Epithelial cell of proximal tubule (primary cell): ENCODE results near the gene MRRF. TPM values are rescaled to one million over a fixed set of nuclear protein-coding genes. Genes with fewer than 3 reads are reported as not detected.
"Not testable (repeated sequence)": the region's sequence is repeated elsewhere in the genome, so short reads cannot be mapped to it uniquely, and the experiment has no call there.

Experiments used
- DNase-seq: peaks from one replicate; pipeline ENCODE4 v3.0.0-alpha.2; 2011; ENCODE audit warnings: low read depth
- H3K4me3 ChIP-seq: 2 replicates; pipeline ENCODE4 v1.5.1; 2011; ENCODE audit warnings: low read depth, mild to moderate bottlenecking, low read length
- total RNA-seq: library from RNA; depleted of rRNA; stranded (reverse); fragments of >200 nt; gene quantifications from 2 replicates; pipeline ENCODE4 v1.2.3, GENCODE V29; 2015
- TF ChIP-seq, protein P1 (sequence below): conservative IDR thresholded peaks from 2 replicates; pipeline ENCODE4 v1.5.1; 2012; ENCODE audit warnings: low read depth, mild to moderate bottlenecking, low read length

Gene MRRF
- total RNA-seq, 1 donor from 2014 or later: 27.3 TPM

DNA sequence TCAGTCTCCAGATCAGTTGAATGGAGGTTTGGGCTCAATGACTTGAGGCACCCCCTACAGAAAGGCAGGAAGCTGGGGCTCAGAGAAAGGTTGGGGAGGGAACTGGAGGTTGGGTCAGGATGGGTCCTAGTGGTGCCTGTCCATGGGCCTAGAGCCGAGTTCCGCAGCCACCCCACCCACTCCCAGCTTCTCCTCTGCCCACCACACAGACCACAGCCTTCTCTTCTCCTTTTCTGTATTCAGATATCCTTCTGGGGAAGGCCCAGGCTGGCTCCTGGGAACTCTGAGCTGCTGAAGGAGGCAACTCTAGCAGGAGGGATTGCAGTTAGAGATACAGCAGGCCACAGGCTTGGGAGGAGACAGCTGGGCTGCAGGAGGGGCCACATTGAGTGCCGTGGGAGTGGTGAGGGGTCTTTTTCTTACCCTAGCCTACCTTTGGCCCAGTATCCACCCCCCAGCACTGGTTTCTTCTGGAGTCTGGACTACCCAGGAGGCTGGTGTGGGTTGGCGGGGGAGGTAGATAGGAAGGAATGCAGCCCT is 90.7 kb downstream of the MRRF start:
- no peak for DNase-seq
- H3K4me3 ChIP-seq: no peak overlapping the region
- TF ChIP-seq, protein P1, sequence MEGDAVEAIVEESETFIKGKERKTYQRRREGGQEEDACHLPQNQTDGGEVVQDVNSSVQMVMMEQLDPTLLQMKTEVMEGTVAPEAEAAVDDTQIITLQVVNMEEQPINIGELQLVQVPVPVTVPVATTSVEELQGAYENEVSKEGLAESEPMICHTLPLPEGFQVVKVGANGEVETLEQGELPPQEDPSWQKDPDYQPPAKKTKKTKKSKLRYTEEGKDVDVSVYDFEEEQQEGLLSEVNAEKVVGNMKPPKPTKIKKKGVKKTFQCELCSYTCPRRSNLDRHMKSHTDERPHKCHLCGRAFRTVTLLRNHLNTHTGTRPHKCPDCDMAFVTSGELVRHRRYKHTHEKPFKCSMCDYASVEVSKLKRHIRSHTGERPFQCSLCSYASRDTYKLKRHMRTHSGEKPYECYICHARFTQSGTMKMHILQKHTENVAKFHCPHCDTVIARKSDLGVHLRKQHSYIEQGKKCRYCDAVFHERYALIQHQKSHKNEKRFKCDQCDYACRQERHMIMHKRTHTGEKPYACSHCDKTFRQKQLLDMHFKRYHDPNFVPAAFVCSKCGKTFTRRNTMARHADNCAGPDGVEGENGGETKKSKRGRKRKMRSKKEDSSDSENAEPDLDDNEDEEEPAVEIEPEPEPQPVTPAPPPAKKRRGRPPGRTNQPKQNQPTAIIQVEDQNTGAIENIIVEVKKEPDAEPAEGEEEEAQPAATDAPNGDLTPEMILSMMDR: no peak

DNA sequence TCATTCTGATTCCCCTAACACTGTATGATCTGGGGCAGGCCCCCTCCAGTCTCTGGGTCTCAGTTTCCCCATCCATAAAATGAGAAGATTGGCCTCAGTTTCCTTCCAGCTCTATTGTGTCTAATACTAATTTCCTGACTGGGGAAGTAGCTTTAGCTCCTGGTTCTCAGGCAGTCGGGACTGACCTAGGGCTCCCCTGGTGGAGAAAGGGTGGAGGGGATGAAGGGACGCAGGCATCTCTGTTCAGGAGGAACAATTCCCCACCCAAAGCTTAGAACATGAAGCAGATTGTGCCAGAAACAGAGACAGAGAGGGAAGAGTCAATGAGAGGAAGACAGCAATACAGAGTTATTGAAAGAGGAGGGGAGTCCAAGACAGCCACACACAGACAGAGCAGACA is 91.9 kb downstream of the MRRF start:
- H3K4me3 ChIP-seq: no peak overlapping the region
- TF ChIP-seq, protein P1: peak; percentile 51
- no peak for DNase-seq

DNA sequence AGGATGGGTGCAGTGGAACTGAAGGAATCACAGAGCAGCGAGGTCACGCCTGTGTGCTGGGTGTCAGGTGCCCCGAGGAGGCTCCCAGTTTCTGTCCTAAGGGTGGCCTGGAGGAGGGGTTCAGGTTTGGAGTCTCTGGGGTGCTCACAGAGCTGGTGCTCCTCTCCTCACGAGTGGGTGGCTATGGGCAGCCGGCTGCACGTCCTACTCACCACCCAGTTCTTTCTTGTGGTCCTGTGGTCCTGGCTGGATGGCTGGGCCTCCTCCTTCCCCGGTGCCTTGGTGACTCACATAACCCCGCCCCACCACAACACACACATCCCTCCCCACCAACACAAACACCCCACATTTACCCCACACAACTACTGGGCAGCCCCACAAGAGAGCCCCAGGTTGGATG is 96.2 kb downstream of the MRRF start:
- no peak for DNase-seq
- TF ChIP-seq, protein P1: no peak
- H3K4me3 ChIP-seq: no peak overlapping the region

DNA sequence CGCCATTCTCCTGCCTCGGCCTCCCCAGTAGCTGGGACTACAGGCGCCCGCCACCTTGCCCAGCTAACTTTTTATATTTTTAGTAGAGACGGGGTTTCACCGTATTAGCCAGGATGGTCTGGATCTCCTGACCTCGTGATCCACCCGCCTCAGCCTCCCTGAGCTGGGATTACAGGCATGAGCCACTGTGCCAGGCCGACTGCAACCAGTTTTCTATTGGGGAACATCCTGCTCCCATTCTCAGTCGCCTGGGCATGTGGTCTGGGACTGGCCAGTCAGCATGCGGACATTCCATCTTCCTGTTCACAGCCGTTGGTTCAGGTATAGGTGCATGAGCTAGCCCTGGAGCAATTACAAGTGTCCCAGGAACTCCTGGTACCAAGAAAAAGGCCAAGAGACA is 98.4 kb downstream of the MRRF start:
- DNase-seq, H3K4me3 ChIP-seq: not testable (repeated sequence)

DNA sequence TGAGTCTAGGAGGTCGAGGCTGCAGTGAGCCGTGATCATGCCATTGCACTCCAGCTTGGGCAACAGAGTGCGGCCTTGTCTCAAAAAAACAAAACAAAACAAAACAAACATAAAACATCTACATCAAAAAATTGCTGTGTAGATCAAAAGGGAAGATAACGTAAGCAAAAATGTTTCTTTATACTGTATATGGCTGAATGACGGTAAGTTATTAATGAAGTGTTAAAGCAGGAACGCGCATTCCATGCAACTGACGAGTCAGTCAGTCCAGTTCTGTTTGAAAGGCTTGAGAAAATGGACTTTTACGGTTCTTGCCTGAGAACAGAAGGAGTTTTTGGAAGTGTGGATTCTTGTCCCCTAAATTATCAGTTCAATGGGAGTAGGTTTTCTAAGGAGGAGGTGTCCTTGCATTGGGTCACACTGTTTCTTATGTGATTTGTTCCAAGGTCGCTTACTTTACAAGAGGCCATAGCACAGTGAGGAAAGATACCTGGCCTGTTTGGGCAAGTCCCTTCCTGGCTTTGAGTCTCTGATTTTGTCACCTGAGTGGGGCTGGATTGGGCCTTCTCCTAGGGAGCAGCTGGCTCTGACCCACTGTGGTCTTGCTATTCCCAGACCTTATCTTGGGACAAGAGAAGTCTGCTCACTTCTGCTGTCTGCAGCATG is 99.6 kb downstream of the MRRF start:
- TF ChIP-seq, protein P1: no peak
- no peak for DNase-seq
- no peak overlapping the region for H3K4me3 ChIP-seq

DNA sequence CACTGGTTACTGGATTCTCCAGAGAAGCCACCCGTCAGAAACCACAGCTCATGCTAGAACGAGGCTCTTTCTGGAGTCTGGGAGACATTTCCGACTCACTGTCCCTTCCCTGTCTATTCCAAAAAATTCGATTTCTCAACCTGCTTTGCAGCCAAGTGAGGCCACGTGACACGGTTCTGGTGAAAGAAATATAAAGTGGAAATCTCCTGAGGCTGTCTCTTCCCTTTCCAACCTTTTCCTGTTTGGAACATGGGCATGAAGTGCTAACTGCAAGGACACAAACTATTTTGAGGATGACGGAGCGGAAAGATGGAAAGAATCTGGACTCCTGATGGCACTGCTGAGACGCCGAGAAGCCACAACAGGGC is 100.1 kb downstream of the MRRF start:
- no peak overlapping the region for H3K4me3 ChIP-seq
- TF ChIP-seq, protein P1: no peak
- DNase-seq: no peak

DNA sequence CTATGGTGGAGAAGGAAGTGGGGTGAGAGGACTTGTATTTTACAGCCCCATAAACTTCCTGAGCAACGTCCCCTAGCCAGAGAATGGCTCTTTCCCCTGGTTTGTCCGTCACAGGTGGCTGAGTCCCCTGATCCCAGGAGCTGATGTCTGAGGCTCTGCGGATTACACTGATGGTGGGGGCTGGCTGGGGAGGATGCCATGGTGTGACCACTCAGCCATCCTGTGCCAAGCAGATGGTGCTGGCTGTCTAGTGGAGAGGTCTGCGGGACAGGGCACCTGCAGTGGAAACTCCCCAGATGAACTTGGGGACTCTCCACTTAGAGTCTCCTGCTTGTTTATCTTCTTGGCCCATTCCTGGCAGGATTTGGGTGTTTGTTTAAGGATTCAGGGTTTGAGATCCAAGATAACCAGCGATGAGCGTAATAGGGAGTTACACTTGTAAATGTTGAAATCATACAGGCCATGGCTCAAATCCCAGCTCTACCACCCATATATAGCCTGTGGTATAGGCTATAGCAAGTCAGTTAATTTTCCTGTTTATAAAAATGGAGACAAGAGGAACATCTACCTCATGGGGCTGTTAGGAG is 101.5 kb downstream of the MRRF start:
- DNase-seq: no peak
- TF ChIP-seq, protein P1: no peak
- no peak overlapping the region for H3K4me3 ChIP-seq
